GM23338 (cell line): Measurements from ENCODE around the gene MYH6.

ENCODE experiments used
- CREB1 ChIP-seq: fragments of 250-450 bp; sonication (Bioruptor Pico); IDR thresholded peaks from 2 replicates; pipeline ENCODE4 v1.5.0; 2020; ENCODE audit warnings: low read depth, mild to moderate bottlenecking, moderate library complexity
- EZH2 ChIP-seq: fragments of 200-600 bp; sonication (generic); IDR thresholded peaks from one replicate; pipeline ENCODE4 v1.8.0; 2017; ENCODE audit warnings: antibody characterized with exemption, mild to moderate bottlenecking, low read depth; ENCODE audit not compliant: unreplicated experiment
- EZH2phosphoT487 ChIP-seq: fragments of 200-600 bp; sonication (generic); IDR thresholded peaks from one replicate; pipeline ENCODE4 v1.8.1; 2018; ENCODE audit warnings: antibody characterized with exemption; ENCODE audit not compliant: unreplicated experiment
- JUNB ChIP-seq: IDR thresholded peaks from one replicate; pipeline ENCODE4 v1.6.1; 2016; ENCODE audit warnings: antibody characterized with exemption; ENCODE audit not compliant: unreplicated experiment
- NANOG ChIP-seq: IDR thresholded peaks from 2 replicates; pipeline ENCODE4 v1.6.1; 2016; ENCODE audit warnings: antibody characterized with exemption, borderline replicate concordance
- POLR2AphosphoS5 ChIP-seq: IDR thresholded peaks from 2 replicates; pipeline ENCODE4 v1.6.1; 2016; ENCODE audit warnings: antibody characterized with exemption, low read depth
- ZNF331 ChIP-seq: fragments of 250-450 bp; sonication (Bioruptor Pico); IDR thresholded peaks from 2 replicates; pipeline ENCODE4 v1.5.0; 2020; ENCODE audit warnings: low read depth, mild to moderate bottlenecking, moderate library complexity
- TF ChIP-seq, protein P1 (sequence below), 2 experiments: fragments of 200-600 bp in 1 of 2; sonication (generic) in 1 of 2; conservative IDR thresholded peaks; 2 replicates each; pipeline versions ENCODE4 v1.5.1 to v1.6.1; 2016 to 2017; ENCODE audit warnings: antibody characterized with exemption in 2 of 2, low read depth in 2 of 2, mild to moderate bottlenecking in 2 of 2, moderate library complexity in 1 of 2
- TF ChIP-seq, protein P2 (sequence below): IDR thresholded peaks from one replicate; pipeline ENCODE4 v1.6.1; 2018; ENCODE audit warnings: antibody characterized with exemption; ENCODE audit not compliant: unreplicated experiment

DNA sequence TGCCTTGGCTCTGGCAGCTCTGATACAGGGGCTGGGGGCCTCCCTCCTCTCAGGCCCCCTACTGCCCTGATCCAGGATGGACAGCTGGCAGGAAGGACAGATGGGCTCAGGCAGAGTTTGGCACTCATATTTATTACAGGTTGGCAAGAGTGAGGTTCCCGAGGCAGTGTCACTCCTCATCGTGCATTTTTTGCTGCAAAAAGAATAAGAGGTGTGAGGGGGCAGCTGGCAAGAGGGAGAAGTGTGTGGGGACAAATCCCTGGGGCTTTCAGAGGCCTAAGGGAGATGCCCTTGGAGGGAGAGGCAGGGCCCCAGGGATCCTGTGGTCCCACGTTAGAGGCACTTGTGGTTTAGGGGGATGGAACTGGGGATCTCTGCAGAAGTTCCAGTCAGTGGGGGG is 26.2 kb downstream of the MYH6 start:
- TF ChIP-seq, protein P1, sequence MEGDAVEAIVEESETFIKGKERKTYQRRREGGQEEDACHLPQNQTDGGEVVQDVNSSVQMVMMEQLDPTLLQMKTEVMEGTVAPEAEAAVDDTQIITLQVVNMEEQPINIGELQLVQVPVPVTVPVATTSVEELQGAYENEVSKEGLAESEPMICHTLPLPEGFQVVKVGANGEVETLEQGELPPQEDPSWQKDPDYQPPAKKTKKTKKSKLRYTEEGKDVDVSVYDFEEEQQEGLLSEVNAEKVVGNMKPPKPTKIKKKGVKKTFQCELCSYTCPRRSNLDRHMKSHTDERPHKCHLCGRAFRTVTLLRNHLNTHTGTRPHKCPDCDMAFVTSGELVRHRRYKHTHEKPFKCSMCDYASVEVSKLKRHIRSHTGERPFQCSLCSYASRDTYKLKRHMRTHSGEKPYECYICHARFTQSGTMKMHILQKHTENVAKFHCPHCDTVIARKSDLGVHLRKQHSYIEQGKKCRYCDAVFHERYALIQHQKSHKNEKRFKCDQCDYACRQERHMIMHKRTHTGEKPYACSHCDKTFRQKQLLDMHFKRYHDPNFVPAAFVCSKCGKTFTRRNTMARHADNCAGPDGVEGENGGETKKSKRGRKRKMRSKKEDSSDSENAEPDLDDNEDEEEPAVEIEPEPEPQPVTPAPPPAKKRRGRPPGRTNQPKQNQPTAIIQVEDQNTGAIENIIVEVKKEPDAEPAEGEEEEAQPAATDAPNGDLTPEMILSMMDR (conservative IDR thresholded peaks at IDR 0.05; ENCODE audit: low read depth in 2 of 2): no peak
- TF ChIP-seq, protein P2, sequence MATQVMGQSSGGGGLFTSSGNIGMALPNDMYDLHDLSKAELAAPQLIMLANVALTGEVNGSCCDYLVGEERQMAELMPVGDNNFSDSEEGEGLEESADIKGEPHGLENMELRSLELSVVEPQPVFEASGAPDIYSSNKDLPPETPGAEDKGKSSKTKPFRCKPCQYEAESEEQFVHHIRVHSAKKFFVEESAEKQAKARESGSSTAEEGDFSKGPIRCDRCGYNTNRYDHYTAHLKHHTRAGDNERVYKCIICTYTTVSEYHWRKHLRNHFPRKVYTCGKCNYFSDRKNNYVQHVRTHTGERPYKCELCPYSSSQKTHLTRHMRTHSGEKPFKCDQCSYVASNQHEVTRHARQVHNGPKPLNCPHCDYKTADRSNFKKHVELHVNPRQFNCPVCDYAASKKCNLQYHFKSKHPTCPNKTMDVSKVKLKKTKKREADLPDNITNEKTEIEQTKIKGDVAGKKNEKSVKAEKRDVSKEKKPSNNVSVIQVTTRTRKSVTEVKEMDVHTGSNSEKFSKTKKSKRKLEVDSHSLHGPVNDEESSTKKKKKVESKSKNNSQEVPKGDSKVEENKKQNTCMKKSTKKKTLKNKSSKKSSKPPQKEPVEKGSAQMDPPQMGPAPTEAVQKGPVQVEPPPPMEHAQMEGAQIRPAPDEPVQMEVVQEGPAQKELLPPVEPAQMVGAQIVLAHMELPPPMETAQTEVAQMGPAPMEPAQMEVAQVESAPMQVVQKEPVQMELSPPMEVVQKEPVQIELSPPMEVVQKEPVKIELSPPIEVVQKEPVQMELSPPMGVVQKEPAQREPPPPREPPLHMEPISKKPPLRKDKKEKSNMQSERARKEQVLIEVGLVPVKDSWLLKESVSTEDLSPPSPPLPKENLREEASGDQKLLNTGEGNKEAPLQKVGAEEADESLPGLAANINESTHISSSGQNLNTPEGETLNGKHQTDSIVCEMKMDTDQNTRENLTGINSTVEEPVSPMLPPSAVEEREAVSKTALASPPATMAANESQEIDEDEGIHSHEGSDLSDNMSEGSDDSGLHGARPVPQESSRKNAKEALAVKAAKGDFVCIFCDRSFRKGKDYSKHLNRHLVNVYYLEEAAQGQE: no peak
- TF ChIP-seq POLR2AphosphoS5 (no peak), EZH2 (no peak), EZH2phosphoT487 (no peak), ZNF331 (CRISPR knock-in tag) (no peak), NANOG (no peak), JUNB (no peak), CREB1 (CRISPR knock-in tag) (no peak)
